Daoy (cell line): Measurements from ENCODE around the gene TESPA1. TPM values are rescaled to one million over a fixed set of nuclear protein-coding genes. Genes with fewer than 3 reads are reported as not detected.

Experiments
- total RNA-seq: library from RNA; depleted of rRNA; stranded (reverse); fragments of >200 nt; shearing (Covaris generic); gene quantifications from 2 replicates; pipeline ENCODE4 v1.2.3, GENCODE V29; 2014; rRNA removed

TESPA1 gene
- total RNA-seq, 1 experiment from 2014 or later = 1.1 TPM

Other genes with a start within 250 kb of the TESPA1 start
- not detected in 2 replicates for gene MUCL1, start 130.2 kb downstream of the TESPA1 start, total RNA-seq
- gene NEUROD4, start 35.2 kb upstream of the TESPA1 start, total RNA-seq = not detected in 2 replicates
- not detected in 2 replicates for gene OR9K2, start 141.6 kb upstream of the TESPA1 start, total RNA-seq
- gene OR10A7, start 236.3 kb upstream of the TESPA1 start, total RNA-seq = not detected in 2 replicates